ENCODE data around the gene CST9L. TPM values are rescaled to one million over a fixed set of nuclear protein-coding genes. Genes with fewer than 3 reads are reported as not detected.

The CST9L gene
- total RNA-seq, 1 donor from 2014 or later, result not detected

DNA sequence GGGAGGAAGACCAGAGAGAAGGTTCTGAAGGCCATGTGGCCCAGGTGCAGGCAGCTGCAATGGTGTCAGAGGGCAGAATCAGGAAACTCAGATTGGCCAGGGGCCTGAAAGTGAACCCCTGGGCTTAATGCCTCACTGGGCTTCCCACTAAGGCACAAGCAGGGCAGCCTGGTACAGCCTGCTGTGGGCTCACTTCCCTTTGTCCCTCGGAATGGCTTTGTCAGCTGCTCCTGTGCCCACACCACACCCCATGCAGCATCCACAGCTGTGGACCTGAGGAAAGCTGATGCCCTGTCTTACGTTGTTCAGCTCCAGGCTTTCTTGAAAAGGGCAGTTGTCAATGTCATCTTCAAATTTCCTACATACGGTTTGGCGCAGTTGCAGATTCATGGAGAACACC is 35.0 kb upstream of the CST9L start:
- Histone ChIP-seq H3K36me3 (ENCODE audit: control insufficient read depth, insufficient read depth, low read length) (no peaks in the 10 kb centered on the region), H3K4me3 (ENCODE audit: low read depth, low read length) (no peak overlapping the region), H3K27me3 (ENCODE audit: control insufficient read depth, insufficient read depth, low read length) (peaks cover 6% of the 10 kb centered on the region)
- TF ChIP-seq, protein P1, sequence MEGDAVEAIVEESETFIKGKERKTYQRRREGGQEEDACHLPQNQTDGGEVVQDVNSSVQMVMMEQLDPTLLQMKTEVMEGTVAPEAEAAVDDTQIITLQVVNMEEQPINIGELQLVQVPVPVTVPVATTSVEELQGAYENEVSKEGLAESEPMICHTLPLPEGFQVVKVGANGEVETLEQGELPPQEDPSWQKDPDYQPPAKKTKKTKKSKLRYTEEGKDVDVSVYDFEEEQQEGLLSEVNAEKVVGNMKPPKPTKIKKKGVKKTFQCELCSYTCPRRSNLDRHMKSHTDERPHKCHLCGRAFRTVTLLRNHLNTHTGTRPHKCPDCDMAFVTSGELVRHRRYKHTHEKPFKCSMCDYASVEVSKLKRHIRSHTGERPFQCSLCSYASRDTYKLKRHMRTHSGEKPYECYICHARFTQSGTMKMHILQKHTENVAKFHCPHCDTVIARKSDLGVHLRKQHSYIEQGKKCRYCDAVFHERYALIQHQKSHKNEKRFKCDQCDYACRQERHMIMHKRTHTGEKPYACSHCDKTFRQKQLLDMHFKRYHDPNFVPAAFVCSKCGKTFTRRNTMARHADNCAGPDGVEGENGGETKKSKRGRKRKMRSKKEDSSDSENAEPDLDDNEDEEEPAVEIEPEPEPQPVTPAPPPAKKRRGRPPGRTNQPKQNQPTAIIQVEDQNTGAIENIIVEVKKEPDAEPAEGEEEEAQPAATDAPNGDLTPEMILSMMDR (IDR thresholded peaks at IDR 0.05; ENCODE audit: insufficient read depth, low read length, poor library complexity, severe bottlenecking), result no peak
- DNase-seq (ENCODE audit: low read depth), result no peak

DNA sequence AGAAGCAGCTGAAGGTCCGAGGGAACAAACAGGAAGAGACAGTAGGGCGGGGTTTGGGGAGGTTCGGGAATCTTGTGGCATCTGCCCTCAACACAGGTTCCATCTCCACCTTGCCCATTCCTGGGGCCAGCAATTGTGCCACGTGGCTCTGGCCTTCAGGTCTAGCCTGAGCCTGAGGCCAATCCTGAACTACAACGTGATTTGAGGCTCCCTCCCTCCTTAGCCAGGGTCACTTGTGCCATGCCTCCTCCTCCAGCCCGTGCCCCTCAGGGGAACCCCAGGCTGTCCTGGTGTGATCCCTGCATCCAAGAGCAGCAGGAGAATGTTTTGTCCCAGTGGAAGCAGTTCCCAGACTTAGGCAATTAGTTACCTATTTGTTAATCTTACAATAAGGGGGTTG is 34.4 kb upstream of the CST9L start:
- H3K36me3 ChIP-seq (ENCODE audit: control insufficient read depth, insufficient read depth, low read length), result no peaks in the 10 kb centered on the region
- no peak for DNase-seq (ENCODE audit: low read depth)
- TF ChIP-seq, protein P1 (IDR thresholded peaks at IDR 0.05; ENCODE audit: insufficient read depth, low read length, poor library complexity, severe bottlenecking), result no peak
- H3K27me3 ChIP-seq (ENCODE audit: control insufficient read depth, insufficient read depth, low read length), result peaks cover 6% of the 10 kb centered on the region
- H3K4me3 ChIP-seq (ENCODE audit: low read depth, low read length), result no peak overlapping the region

DNA sequence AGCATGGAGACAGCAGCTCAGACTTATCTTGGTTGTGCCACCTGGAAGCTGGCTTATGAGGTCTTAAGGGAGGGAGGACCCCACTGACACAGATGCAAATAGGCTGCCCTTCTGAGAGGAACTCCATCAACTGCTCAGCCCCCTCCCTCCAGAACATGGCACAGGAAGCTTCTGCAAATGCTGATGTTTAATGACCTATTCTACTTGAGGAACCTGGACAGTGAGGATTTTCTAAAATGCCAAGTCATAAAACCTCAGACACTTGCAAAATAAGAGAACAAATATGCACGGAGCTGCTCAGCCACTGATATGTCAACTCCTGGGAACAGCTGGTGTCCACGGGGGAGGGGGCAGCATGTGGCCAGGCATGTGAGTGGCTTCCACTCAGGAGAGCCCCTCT is 34.0 kb upstream of the CST9L start:
- Histone ChIP-seq H3K27me3 (ENCODE audit: control insufficient read depth, insufficient read depth, low read length) (peaks cover 6% of the 10 kb centered on the region), H3K4me3 (ENCODE audit: low read depth, low read length) (no peak overlapping the region), H3K36me3 (ENCODE audit: control insufficient read depth, insufficient read depth, low read length) (no peaks in the 10 kb centered on the region)
- no peak for DNase-seq (ENCODE audit: low read depth)
- TF ChIP-seq, protein P1 (IDR thresholded peaks at IDR 0.05; ENCODE audit: insufficient read depth, low read length, poor library complexity, severe bottlenecking), result no peak

DNA sequence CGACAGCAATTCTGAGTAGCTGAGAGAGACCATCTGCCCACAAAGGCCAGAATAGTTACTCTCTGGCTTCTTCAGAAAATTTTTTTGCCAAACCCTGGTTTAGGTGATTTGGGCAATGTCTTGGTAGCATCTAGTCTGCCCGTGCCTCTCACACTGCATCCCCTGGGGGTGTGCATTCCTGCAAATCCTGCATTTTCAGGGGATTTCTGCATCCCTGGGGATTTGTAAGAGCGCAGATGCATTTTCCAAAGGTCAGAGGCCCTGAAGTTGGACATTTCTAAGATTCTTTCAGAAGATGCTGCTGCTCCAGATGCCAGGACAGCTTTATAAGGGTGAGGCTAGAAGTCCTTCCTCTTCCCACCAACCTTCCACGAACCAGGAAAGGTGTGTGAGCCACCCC is 33.4 kb upstream of the CST9L start:
- H3K4me3 ChIP-seq (ENCODE audit: low read depth, low read length), result no peak overlapping the region

DNA sequence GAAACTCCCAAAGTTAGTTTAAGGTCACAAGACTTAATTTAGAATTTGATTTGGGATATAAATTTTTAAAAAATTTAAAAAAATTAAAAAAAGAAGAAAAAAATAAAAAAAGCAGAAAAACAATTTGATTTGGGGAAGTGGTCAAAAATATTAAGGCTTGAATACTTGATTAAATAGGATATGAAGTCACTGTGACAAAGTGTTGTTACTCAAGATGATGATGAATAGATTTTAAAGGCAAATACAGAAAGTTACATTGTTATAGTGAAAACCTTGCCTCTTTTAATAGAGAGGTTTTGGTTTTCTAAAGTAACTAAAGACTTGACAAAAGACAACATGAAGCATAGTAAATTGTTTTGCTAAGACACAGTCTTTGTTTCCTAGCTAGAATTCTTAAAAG is 30.2 kb upstream of the CST9L start:
- H3K4me3 ChIP-seq (ENCODE audit: low read depth, low read length), result no peak overlapping the region
- peaks cover 6% of the 10 kb centered on the region for H3K27me3 ChIP-seq (ENCODE audit: control insufficient read depth, insufficient read depth, low read length)
- H3K36me3 ChIP-seq (ENCODE audit: control insufficient read depth, insufficient read depth, low read length), result no peaks in the 10 kb centered on the region
- no peak for DNase-seq (ENCODE audit: low read depth)
- TF ChIP-seq, protein P1 (IDR thresholded peaks at IDR 0.05; ENCODE audit: insufficient read depth, low read length, poor library complexity, severe bottlenecking), result no peak

More for the DNA sequence above, 33.4 kb upstream of the CST9L start:
- Histone ChIP-seq H3K36me3 (ENCODE audit: control insufficient read depth, insufficient read depth, low read length) (no peaks in the 10 kb centered on the region), H3K27me3 (ENCODE audit: control insufficient read depth, insufficient read depth, low read length) (peaks cover 6% of the 10 kb centered on the region)
- no peak for DNase-seq (ENCODE audit: low read depth)
- TF ChIP-seq, protein P1 (IDR thresholded peaks at IDR 0.05; ENCODE audit: insufficient read depth, low read length, poor library complexity, severe bottlenecking), result no peak

DNA sequence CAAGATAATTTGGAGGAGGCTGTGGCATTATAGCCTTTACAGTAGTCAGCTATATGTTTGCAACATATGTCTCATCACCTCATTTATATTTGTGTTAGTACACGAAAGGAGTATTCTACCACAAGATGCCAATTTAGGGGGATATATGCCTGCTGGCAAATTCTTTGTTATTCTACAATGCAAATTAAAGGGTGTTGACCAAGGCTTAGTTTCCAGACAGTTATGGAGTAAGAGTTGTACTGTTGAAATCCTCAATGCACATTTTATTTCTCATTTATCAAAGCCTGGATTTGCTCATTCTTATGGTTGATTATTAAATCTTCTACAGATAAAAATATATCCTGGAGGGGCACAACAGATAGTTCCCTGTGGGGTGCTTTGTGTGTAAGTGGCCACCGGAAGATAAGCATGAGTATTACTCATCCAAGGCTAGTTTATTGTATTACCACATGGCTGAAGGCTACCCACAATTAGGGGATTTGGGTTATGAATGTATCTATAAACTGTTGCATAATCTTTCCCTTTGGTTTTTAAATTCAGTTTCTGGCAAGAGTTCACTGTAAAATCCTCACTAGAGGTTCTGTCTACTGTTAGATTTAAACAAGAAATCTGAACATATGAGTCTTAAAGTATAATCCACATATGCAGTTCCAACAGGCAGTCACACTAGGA is 28.4 kb upstream of the CST9L start:
- no peaks in the 10 kb centered on the region for H3K27me3 ChIP-seq (ENCODE audit: control insufficient read depth, insufficient read depth, low read length)
- no peaks in the 10 kb centered on the region for H3K36me3 ChIP-seq (ENCODE audit: control insufficient read depth, insufficient read depth, low read length)
- H3K4me3 ChIP-seq (ENCODE audit: low read depth, low read length), result no peak overlapping the region
- TF ChIP-seq, protein P1 (IDR thresholded peaks at IDR 0.05; ENCODE audit: insufficient read depth, low read length, poor library complexity, severe bottlenecking), result no peak
- DNase-seq (ENCODE audit: low read depth), result no peak
